Karpas-422 (cell line): ENCODE results near the gene WNT9B. TPM values are rescaled to one million over a fixed set of nuclear protein-coding genes. Genes with fewer than 3 reads are reported as not detected.
A peak's percentile ranks its signal among the peaks of the same experiment; 100 is the strongest.

Experiments
- DNase-seq: peaks from one replicate; pipeline ENCODE4 v3.0.0-alpha.2; 2015
- H2AFZ ChIP-seq: fragments of 200-600 bp; sonication (generic); 2 replicates; pipeline ENCODE4 v1.6.1; 2014; ENCODE audit warnings: antibody characterized with exemption, low read length, mixed read lengths
- H3K27ac ChIP-seq: fragments of 200-600 bp; sonication (generic); 2 replicates; pipeline ENCODE4 v1.5.1; 2014; ENCODE audit warnings: mild to moderate bottlenecking, low read length, moderate library complexity
- H3K27me3 ChIP-seq: fragments of 200-600 bp; sonication (generic); 2 replicates; pipeline ENCODE4 v1.6.1; 2014; ENCODE audit warnings: low read length, mixed read lengths
- H3K36me3 ChIP-seq: fragments of 200-600 bp; sonication (generic); 2 replicates; pipeline ENCODE4 v1.6.1; 2014; ENCODE audit warnings: low read length, mixed read lengths; ENCODE audit not compliant: insufficient read depth
- H3K4me1 ChIP-seq: fragments of 200-600 bp; sonication (generic); 2 replicates; pipeline ENCODE4 v1.6.1; 2014; ENCODE audit warnings: mild to moderate bottlenecking, low read length, mixed read lengths
- H3K4me2 ChIP-seq: fragments of 200-600 bp; sonication (generic); 2 replicates; pipeline ENCODE4 v1.6.1; 2014; ENCODE audit warnings: low read length, low read depth, mild to moderate bottlenecking; ENCODE audit not compliant: poor library complexity, severe bottlenecking
- H3K4me3 ChIP-seq: fragments of 200-600 bp; sonication (generic); 2 replicates; pipeline ENCODE4 v1.5.1; 2014; ENCODE audit warnings: mild to moderate bottlenecking, antibody characterized with exemption, low read length, mixed read lengths
- H3K79me2 ChIP-seq: fragments of 200-600 bp; sonication (generic); 2 replicates; pipeline ENCODE4 v1.6.1; 2014; ENCODE audit warnings: mild to moderate bottlenecking, low read length, mixed read lengths
- H3K9ac ChIP-seq: fragments of 200-600 bp; sonication (generic); 2 replicates; pipeline ENCODE4 v1.6.0; 2014; ENCODE audit warnings: low read length
- H3K9me2 ChIP-seq: fragments of 200-600 bp; sonication (generic), shearing (Covaris generic); replicated peaks from 2 replicates; pipeline ENCODE4 v1.6.0; 2014; ENCODE audit warnings: mild to moderate bottlenecking, low read length, moderate library complexity; ENCODE audit not compliant: insufficient read depth
- H3K9me3 ChIP-seq: fragments of 300-700, 200-600 bp; sonication (generic); 2 replicates; pipeline ENCODE4 v1.6.1; 2014; ENCODE audit warnings: low read length, mixed read lengths
- H4K20me1 ChIP-seq: fragments of 200-600 bp; sonication (generic); 2 replicates; pipeline ENCODE4 v1.6.1; 2014; ENCODE audit warnings: mild to moderate bottlenecking, antibody characterized with exemption, low read length, low read depth; ENCODE audit not compliant: insufficient read depth
- total RNA-seq: library from RNA; depleted of rRNA; stranded (reverse); fragments of >200 nt; shearing (Covaris generic); gene quantifications from 2 replicates; pipeline ENCODE4 v1.2.3, GENCODE V29; 2014; ENCODE audit warnings: low replicate concordance

The WNT9B gene
- total RNA-seq, 1 experiment from 2014 or later: not detected

DNA sequence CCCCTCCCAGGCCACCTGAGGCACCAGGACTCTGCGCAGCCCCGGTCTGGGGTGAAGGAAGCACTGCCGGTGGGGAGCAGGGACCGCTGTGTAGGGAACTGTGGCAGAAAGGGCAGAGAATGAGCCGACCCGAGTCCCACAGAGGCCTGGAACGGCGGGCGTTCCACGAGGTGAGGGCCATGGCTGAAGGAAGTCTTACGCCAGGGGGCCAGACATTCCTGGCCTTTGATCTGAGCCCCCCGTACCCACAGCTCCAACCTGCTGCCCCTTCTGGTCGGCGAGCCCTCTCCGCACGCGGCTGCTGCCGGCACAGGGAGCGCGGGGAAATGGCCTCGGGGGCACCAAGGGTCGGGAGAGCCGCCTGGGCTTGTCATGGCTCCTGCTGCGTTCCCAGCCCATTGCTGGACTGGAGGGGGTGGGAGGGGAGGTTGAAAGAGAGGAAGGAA, 31.5 kb upstream of the WNT9B start:
- Histone ChIP-seq H3K4me3 (no peak overlapping the region), H3K9ac (no peak overlapping the region), H3K27me3 (no peaks in the 10 kb centered on the region), H3K4me1 (peaks cover 5% of the 10 kb centered on the region), H3K27ac (no peak overlapping the region), H4K20me1 (no peaks in the 10 kb centered on the region), H3K36me3 (no peaks in the 10 kb centered on the region), H3K4me2 (no peak overlapping the region), H3K9me2 (no peaks in the 10 kb centered on the region), H3K9me3 (no peaks in the 10 kb centered on the region), H3K79me2 (no peaks in the 10 kb centered on the region), H2AFZ (no peak overlapping the region)
- DNase-seq: no peak

DNA sequence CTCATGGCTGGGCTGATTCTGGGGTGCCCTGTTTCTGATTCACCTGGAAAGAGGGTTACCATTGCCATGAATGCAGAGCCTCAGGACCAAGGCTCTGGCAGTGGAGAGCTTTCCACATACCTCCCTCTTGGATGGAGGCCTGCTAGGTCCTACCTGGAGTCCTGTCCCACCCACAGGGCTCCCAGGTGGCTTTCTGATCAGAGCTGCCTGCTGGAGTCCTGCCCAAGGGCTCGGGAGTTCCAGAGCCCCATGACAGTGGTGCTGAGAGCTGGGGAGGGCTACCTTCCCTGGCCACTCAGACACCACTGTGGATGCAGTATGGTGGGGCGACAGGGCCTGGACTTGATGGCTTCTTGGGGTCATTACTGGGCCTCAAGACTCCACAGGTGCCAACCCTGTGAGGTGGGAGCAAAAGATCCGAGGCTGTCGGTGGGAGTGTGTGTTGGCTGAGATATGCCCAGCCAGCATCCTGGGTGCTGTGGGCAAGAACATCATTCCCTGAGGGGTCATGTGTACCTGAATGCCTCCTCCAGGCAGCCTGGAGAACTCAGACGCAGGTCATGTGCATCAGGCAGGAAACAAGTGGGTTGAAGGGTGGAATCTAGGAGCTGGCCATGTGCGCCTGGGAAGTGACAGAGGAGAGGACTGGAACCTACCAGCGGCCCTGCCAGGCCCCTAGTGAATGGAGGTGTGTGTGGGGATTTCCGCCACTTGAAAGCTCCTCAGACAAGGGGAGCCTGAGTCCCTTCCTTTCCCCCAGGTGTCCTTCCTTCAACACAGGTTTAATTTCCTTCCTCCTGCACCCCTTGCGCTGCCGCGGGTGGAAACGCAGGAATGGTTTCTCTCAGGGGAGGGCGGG, 30.6 kb upstream of the WNT9B start:
- Histone ChIP-seq H2AFZ (no peak overlapping the region), H3K9me2 (no peaks in the 10 kb centered on the region), H3K9ac (no peak overlapping the region), H3K4me1 (peaks cover 5% of the 10 kb centered on the region), H3K27me3 (no peaks in the 10 kb centered on the region), H3K36me3 (no peaks in the 10 kb centered on the region), H3K9me3 (no peaks in the 10 kb centered on the region), H3K4me3 (no peak overlapping the region), H4K20me1 (no peaks in the 10 kb centered on the region), H3K27ac (no peak overlapping the region), H3K79me2 (no peaks in the 10 kb centered on the region), H3K4me2 (no peak overlapping the region)
- DNase-seq: no peak

DNA sequence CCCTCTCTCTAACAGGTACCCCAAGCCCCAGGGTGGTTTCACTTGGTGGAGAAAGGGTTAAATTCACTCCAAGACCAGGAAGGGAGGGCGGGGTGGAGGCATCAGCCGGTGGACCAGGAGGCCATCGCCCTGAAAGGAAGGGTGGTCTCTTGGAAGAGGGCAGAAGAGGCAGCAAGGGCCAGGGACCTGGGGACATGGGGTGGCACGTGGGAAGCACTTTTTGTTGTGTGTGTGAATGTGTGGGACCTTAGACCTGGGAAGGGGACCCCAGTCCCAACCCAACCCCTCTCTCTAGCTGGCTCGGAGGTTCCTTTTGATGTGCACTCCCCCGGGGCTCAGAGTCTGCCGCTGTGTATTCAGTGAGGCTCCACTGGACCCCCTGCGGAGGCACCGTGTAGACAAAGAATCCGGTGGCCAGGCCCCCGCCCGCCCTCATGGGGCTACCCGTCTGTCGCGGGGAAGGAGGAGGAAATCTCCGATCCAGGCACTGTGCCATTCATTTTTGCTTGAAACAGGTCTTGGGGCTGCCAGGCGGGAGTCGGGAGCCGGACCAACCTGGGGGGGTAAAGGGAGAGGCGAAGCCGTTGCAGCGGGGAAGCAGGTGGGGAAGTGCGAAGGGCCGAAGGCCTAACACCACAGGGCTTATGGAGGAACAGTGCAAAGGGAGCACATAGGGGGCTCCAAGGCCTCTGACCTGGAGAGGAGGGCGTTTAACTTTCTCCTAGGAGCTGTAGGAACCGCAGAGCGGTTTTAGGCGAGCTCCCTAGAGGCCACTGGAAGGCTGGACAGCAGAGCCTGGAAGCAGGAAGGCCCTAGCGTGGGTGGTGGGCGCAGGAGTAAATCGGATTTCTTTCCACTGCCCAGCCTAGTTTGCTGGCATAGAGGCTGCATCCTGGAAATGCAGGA, 29.6 kb upstream of the WNT9B start:
- H4K20me1 ChIP-seq: no peaks in the 10 kb centered on the region
- H3K4me1 ChIP-seq: peaks cover 5% of the 10 kb centered on the region
- H2AFZ ChIP-seq: no peak overlapping the region
- H3K4me3 ChIP-seq: no peak overlapping the region
- no peaks in the 10 kb centered on the region for H3K9me2 ChIP-seq
- no peak overlapping the region for H3K27ac ChIP-seq
- DNase-seq: no peak
- no peaks in the 10 kb centered on the region for H3K27me3 ChIP-seq
- H3K9ac ChIP-seq: no peak overlapping the region
- no peak overlapping the region for H3K4me2 ChIP-seq
- H3K79me2 ChIP-seq: no peaks in the 10 kb centered on the region
- H3K9me3 ChIP-seq: no peaks in the 10 kb centered on the region
- H3K36me3 ChIP-seq: no peaks in the 10 kb centered on the region

DNA sequence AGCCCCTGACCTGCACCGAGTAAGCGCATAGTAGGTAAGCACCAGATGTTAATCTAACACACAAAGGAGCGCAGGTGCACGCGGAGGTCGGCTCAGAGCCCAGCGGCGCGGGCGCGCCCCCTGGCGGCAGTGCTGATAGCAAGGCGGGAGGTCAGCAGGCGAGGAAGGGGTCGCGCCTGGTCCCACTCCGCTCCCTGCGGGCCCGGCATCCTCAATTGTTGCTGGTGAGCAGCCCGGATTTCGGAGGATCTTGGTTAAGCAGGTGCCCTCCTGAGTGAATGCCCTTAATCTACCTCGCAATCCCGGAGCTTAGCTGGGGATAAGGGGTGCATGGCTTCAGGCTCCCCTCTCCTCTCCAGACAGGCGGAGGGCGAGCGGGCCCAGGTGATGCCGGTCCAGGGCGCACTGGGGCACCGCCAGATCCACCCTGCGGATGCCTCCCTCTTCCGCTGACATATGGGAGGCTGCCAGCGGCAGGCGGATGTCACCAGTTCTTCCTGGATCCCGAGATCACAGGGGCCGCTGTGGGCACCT, 28.9 kb upstream of the WNT9B start:
- Histone ChIP-seq H3K9me3 (no peaks in the 10 kb centered on the region), H3K9ac (no peak overlapping the region), H3K4me1 (peaks cover 5% of the 10 kb centered on the region), H3K79me2 (no peaks in the 10 kb centered on the region), H3K4me3 (no peak overlapping the region), H3K4me2 (no peak overlapping the region), H2AFZ (no peak overlapping the region), H3K27me3 (no peaks in the 10 kb centered on the region), H4K20me1 (no peaks in the 10 kb centered on the region), H3K9me2 (no peaks in the 10 kb centered on the region), H3K27ac (no peak overlapping the region), H3K36me3 (no peaks in the 10 kb centered on the region)
- DNase-seq: peak; percentile 80

DNA sequence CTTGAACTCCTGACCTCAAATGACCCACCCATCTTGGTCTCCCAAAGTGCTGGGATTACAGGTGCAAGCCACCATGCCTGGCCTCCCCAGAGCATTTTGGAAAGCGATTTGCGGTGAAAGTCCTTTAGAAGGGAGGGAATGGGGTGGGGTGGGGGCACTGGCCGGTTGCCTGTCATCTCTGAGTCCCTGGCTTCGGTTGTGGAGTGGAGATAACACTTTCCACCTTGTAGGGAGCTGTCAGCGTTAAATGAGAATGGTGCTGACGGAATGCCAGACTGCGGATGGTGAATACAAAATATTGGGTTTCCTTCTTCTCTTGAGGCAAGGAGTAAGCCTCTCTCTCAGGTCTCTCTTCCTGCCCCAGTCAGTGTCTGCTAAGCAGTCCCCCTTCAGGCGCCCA, 27.7 kb upstream of the WNT9B start:
- Histone ChIP-seq H3K9me3 (no peaks in the 10 kb centered on the region), H3K27me3 (no peaks in the 10 kb centered on the region), H3K4me1 (peaks cover 2% of the 10 kb centered on the region), H3K9me2 (no peaks in the 10 kb centered on the region), H3K79me2 (no peaks in the 10 kb centered on the region), H2AFZ (no peak overlapping the region), H3K36me3 (no peaks in the 10 kb centered on the region), H3K9ac (no peak overlapping the region), H3K27ac (no peak overlapping the region), H3K4me3 (no peak overlapping the region), H4K20me1 (no peaks in the 10 kb centered on the region), H3K4me2 (no peak overlapping the region)
- DNase-seq: no peak

DNA sequence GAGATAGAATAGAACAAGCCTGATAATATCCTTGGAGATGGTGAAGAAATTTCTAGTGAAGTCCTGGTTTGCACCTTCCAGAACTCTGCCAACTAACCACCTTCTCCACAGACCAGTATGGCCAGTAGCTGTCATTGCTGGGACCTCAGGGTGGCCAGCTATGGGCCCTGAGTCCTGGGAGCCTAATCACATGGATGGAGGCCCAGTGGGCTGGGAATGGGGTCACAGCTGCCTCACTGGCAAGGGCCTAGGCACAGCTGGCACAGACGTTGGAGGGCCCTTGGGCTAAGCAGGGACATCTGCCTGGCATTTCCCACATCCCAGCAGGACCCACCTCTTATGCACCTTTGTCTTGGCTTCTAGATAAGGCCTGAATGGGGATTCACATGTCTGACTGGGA, 25.3 kb upstream of the WNT9B start:
- no peaks in the 10 kb centered on the region for H3K36me3 ChIP-seq
- no peaks in the 10 kb centered on the region for H3K27me3 ChIP-seq
- H3K4me2 ChIP-seq: no peak overlapping the region
- no peak overlapping the region for H3K27ac ChIP-seq
- H3K79me2 ChIP-seq: no peaks in the 10 kb centered on the region
- H3K9ac ChIP-seq: no peak overlapping the region
- H3K9me2 ChIP-seq: no peaks in the 10 kb centered on the region
- no peaks in the 10 kb centered on the region; the same call in 1 of the 2 replicates for H3K4me1 ChIP-seq
- H4K20me1 ChIP-seq: no peaks in the 10 kb centered on the region
- H2AFZ ChIP-seq: no peak overlapping the region
- H3K9me3 ChIP-seq: no peaks in the 10 kb centered on the region
- no peak for DNase-seq
- H3K4me3 ChIP-seq: no peak overlapping the region

DNA sequence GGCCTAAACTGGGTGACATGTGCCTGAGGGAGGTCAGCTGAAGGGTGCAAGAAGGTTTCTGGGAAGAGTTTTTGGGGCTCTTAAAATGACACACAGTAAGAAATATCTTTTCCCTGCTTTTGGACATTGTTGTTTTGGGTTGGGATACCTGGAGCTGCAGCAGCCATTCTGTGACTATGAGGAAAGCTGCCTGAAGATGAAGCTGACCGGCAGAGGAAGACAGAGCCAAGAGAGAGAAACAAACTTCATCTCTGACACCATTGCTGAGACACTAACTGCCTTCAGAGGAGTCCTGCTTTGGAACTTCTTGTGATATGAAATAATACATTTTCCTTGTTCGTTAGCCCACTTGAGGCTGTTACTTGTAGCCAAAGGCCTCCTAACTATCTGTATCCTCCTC, 24.1 kb upstream of the WNT9B start:
- H3K4me2 ChIP-seq: no peak overlapping the region
- H4K20me1 ChIP-seq: no peaks in the 10 kb centered on the region
- no peak overlapping the region for H3K4me3 ChIP-seq
- DNase-seq: no peak
- no peaks in the 10 kb centered on the region for H3K9me3 ChIP-seq
- H3K4me1 ChIP-seq: no peaks in the 10 kb centered on the region; the same call in 1 of the 2 replicates
- H3K36me3 ChIP-seq: no peaks in the 10 kb centered on the region
- no peak overlapping the region for H3K27ac ChIP-seq
- H3K9me2 ChIP-seq: no peaks in the 10 kb centered on the region
- H3K9ac ChIP-seq: no peak overlapping the region
- no peaks in the 10 kb centered on the region for H3K27me3 ChIP-seq
- H2AFZ ChIP-seq: no peak overlapping the region
- H3K79me2 ChIP-seq: no peaks in the 10 kb centered on the region
